GM12878 (cell line): ENCODE data around the gene UBR7. TPM values are rescaled to one million over a fixed set of nuclear protein-coding genes. Genes with fewer than 3 reads are reported as not detected.
"Not testable (repeated sequence)": the region's sequence is repeated elsewhere in the genome, so short reads cannot be mapped to it uniquely, and the experiment has no call there.

Experiments
- ATAC-seq: fragments of 200-7000 bp; cut with Tn5 transposase; 3 replicates; pipeline ENCODE4 v1.9.1; 2020; ENCODE audit warnings: mild to moderate bottlenecking, moderate library complexity
- BruUV-seq: library from RNA; stranded (reverse); fragments of 400-500 nt; replicated peaks from 2 replicates; lab custom pipeline; 2021; lab: Mats Ljungman, UMichigan
- CTCF ChIA-PET: fragments of 300-600 bp; sonication (Branson Sonifier 250); formaldehyde crosslinking; extraction: SDS; loops from one replicate; lab custom pipeline; 2021; ENCODE audit warnings: inconsistent platforms; lab: Yijun Ruan, JAX
- POLR2A ChIA-PET: fragments of 350-600 bp; formaldehyde crosslinking; extraction: SDS; loops from one replicate; lab custom pipeline; 2021; ENCODE audit warnings: inconsistent platforms; lab: Charles Lee
- RAD21 ChIA-PET: fragments of 300-600 bp; sonication (Branson Sonifier 250); formaldehyde crosslinking; loops from one replicate; lab custom pipeline; 2023; ENCODE audit warnings: antibody characterized with exemption; ENCODE audit not compliant: unreplicated experiment; lab: Charles Lee
- SMC1A ChIA-PET: fragments of 300-600 bp; sonication (Branson Sonifier 250); formaldehyde crosslinking; loops from one replicate; lab custom pipeline; 2023; ENCODE audit not compliant: unreplicated experiment, uncharacterized antibody; lab: Charles Lee
- DNase-seq: peaks from one replicate; pipeline ENCODE4 v3.0.0-alpha.2; 2011; ENCODE audit warnings: low read depth, low spot score
- FAIRE-seq: peaks from 3 replicates; lab custom pipeline; 2011; peaks lifted over from hg19 to GRCh38; lab: Jason Lieb, UNC
- H2AFZ ChIP-seq: 2 replicates; pipeline ENCODE4 v1.6.0; 2011; ENCODE audit warnings: low read depth, low read length, control low read depth; ENCODE audit not compliant: control insufficient read depth
- H3K27ac ChIP-seq: 2 replicates; pipeline ENCODE4 v1.5.1; 2011; ENCODE audit warnings: control low read depth; ENCODE audit not compliant: control insufficient read depth, insufficient read depth
- H3K27me3 ChIP-seq, 2 experiments: replicated peaks in 1 of 2; 2 replicates each; pipeline versions ENCODE4 v1.6.0 to v1.6.1; 2011; ENCODE audit warnings: low read length in 1 of 2; ENCODE audit not compliant: control insufficient read depth in 2 of 2, insufficient read depth in 2 of 2
- H3K36me3 ChIP-seq, 2 experiments: 2 replicates each; pipeline ENCODE4 v1.5.1; 2011; ENCODE audit warnings: low read length in 1 of 2; ENCODE audit not compliant: control insufficient read depth in 2 of 2, insufficient read depth in 2 of 2
- H3K4me1 ChIP-seq: 2 replicates; pipeline ENCODE4 v1.6.1; 2011; ENCODE audit warnings: mild to moderate bottlenecking, low read length, moderate library complexity, mixed read lengths; ENCODE audit not compliant: control insufficient read depth, insufficient read depth
- H3K4me2 ChIP-seq: 2 replicates; pipeline ENCODE4 v1.6.0; 2011; ENCODE audit warnings: control low read depth; ENCODE audit not compliant: control insufficient read depth, insufficient read depth
- H3K4me3 ChIP-seq: fragments of 200-600 bp; sonication (generic); 2 replicates; pipeline ENCODE4 v1.5.1; 2016
- H3K79me2 ChIP-seq: 2 replicates; pipeline ENCODE4 v1.6.0; 2011; ENCODE audit warnings: low read length; ENCODE audit not compliant: control insufficient read depth, insufficient read depth
- H3K9ac ChIP-seq: 2 replicates; pipeline ENCODE4 v1.8.0; 2011; ENCODE audit warnings: low read length, control low read depth, mixed read lengths; ENCODE audit not compliant: control insufficient read depth, insufficient read depth
- H3K9me3 ChIP-seq: replicated peaks from 3 replicates; pipeline ENCODE4 v1.5.1; 2011; ENCODE audit warnings: mild to moderate bottlenecking, low read length; ENCODE audit not compliant: control insufficient read depth, insufficient read depth
- H4K20me1 ChIP-seq: 2 replicates; pipeline ENCODE4 v1.6.0; 2011; ENCODE audit not compliant: control insufficient read depth, insufficient read depth
- BHLHE40 ChIP-seq, 2 experiments: fragments of 450-650 bp in 1 of 2; IDR thresholded peaks; 2 replicates each; pipeline ENCODE4 v1.6.1; 2011 to 2017; ENCODE audit warnings: low read depth in 2 of 2, borderline replicate concordance in 1 of 2, improper control_type of control experiment in 1 of 2, low read length in 1 of 2, mild to moderate bottlenecking in 1 of 2
- PAX8 ChIP-seq: fragments of 450-650 bp; IDR thresholded peaks from 2 replicates; pipeline ENCODE4 v1.6.1; 2017; ENCODE audit warnings: mild to moderate bottlenecking, moderate library complexity
- RAD51 ChIP-seq: fragments of 450-650 bp; IDR thresholded peaks from 2 replicates; pipeline ENCODE4 v1.6.1; 2016; ENCODE audit warnings: moderate library complexity, mild to moderate bottlenecking, inconsistent platforms
- RFX5 ChIP-seq: IDR thresholded peaks from 2 replicates; pipeline ENCODE4 v1.6.1; 2011; ENCODE audit warnings: low read depth, low read length, improper control_type of control experiment
- WGBS: methylation state at CpG from one replicate; pipeline ENCODE4 v1.1.6; 2016; ENCODE audit warnings: low lambda C conversion rate; ENCODE audit not compliant: insufficient replicate concordance, insufficient coverage; ENCODE audit errors: missing lambda C conversion rate; 5-methylcytosine and 5-hydroxymethylcytosine counted together
- in situ Hi-C: fragments of 300-500 bp; cut with MboI; formaldehyde crosslinking; loops from 9 replicates; pipeline ENCODE4 v1.14.3; 2018; ENCODE audit warnings: mixed read lengths
- intact Hi-C: fragments of 100-400 bp; cut with micrococcal nuclease; formaldehyde crosslinking; loops from one replicate; pipeline ENCODE4 v1.14.2; 2022; ENCODE audit not compliant: unreplicated experiment
- polyA plus RNA-seq, 11 experiments: library from polyadenylated mRNA; depleted of rRNA in 4 of 11; unstranded in 6 of 11; stranded (reverse) in 5 of 11; fragments of >200 nt; fragmentation: Nextera tagmentation in 4 of 11; fragmentation: Illumina TruSeq in 1 of 11; extraction: Ambion mirVana in 4 of 11; extraction: Trizol in 1 of 11; gene quantifications; 1 replicate in 1 of 11; 2 replicates in 10 of 11; pipeline versions ENCODE4 v1.2.1 to v1.2.3, GENCODE V29; 2011 to 2016; ENCODE audit warnings: inconsistent platforms in 2 of 11, missing spikeins in 2 of 11, low read depth in 1 of 11
- total RNA-seq, 4 experiments: library from RNA; depleted of rRNA in 3 of 4; stranded (reverse); fragments of >200 nt in 3 of 4; fragmentation: Illumina TruSeq in 1 of 4; extraction: Trizol in 1 of 4; gene quantifications; 2 replicates each; pipeline versions ENCODE4 v1.2.1 to v1.2.3, GENCODE V29; 2013 to 2021

The UBR7 gene
- total and polyA plus RNA-seq, 10 of the 15 experiments (the other 5 are each of a cell fraction or from before 2014, with no cell fraction given) = 14.3 to 85.6 (median 49.9) TPM

- no peaks in the 10 kb centered on the region for H3K36me3 ChIP-seq
- TF ChIP-seq RAD51 = peak; percentile 82
- TF ChIP-seq RFX5 = peak; percentile 96
- TF ChIP-seq BHLHE40 (IDR thresholded peaks at IDR 0.05; ENCODE audit: borderline replicate concordance in 1 of 2, low read depth in 2 of 2, low read length in 1 of 2) = peak in 1 of 2 experiments; percentile 14; a peak in 1 of 4 replicates
- no peak for TF ChIP-seq PAX8
- 67% methylated on average over 10 of the region's 10 CpGs for WGBS
- H3K79me2 ChIP-seq = no peaks in the 10 kb centered on the region
- no peaks in the 10 kb centered on the region for H4K20me1 ChIP-seq
- intact Hi-C loops (no loop called here), in situ Hi-C loops (no loop called here)
- ChIA-PET RAD21 (interaction anchor here (1.0 to 1.1 kb wide), 2 partner anchors 14 to 61 kb away, joined by 3 to 4 read pairs; no protein-coding TSS in a partner anchor), SMC1A (interaction anchor here (0.9 to 8.5 kb wide), 4 partner anchors 8 to 61 kb away, joined by 3 to 69 read pairs (median 8); partner anchors contain the start of genes LYSET and MOAP1), POLR2A (interaction anchor here (1.2 to 3.2 kb wide), 3 partner anchors 10 to 61 kb away, joined by 4 to 19 read pairs (median 5); partner anchors contain the start of genes LYSET and MOAP1), CTCF (interaction anchor here (1.3 to 5.9 kb wide), 6 partner anchors 9 to 61 kb away, joined by 3 to 47 read pairs (median 7); partner anchors contain the start of genes GON7, ITPK1 and UBR7)
- no peaks in the 10 kb centered on the region for H3K27me3 ChIP-seq
- FAIRE-seq (no peak), ATAC-seq (peak; percentile 42), DNase-seq (no peak)
- H2AFZ ChIP-seq = no peak overlapping the region
- no peak overlapping the region for H3K9ac ChIP-seq
- H3K4me1 ChIP-seq = no peaks in the 10 kb centered on the region
- no peak overlapping the region for H3K27ac ChIP-seq
- no TSS peak for BruUV-seq
- H3K9me3 ChIP-seq = no peaks in the 10 kb centered on the region
- H3K4me2 ChIP-seq = no peak overlapping the region
- H3K4me3 ChIP-seq = no peak overlapping the region
Measured at GRCh38 chr14:93173943-93174395, 33.1 kb upstream of the UBR7 start.

- ChIA-PET RAD21 (interaction anchor here (1.0 to 2.1 kb wide), 4 partner anchors 9 to 62 kb away, joined by 3 to 6 read pairs (median 5); partner anchors contain the start of genes LYSET and MOAP1), POLR2A (interaction anchor here (1.2 to 3.2 kb wide), 2 partner anchors 9 to 12 kb away, joined by 4 to 19 read pairs; partner anchors contain the start of genes LYSET and MOAP1), SMC1A (interaction anchor here (0.9 to 8.5 kb wide), 4 partner anchors 8 to 61 kb away, joined by 3 to 69 read pairs (median 8); partner anchors contain the start of genes LYSET and MOAP1), CTCF (interaction anchor here (0.5 to 5.9 kb wide), 8 partner anchors 9 to 150 kb away, joined by 3 to 47 read pairs (median 6); partner anchors contain the start of genes GON7, ITPK1 and UBR7)
- intact Hi-C loops, H4K20me1 ChIP-seq, BruUV-seq, H3K4me1 ChIP-seq, H2AFZ ChIP-seq, H3K27ac ChIP-seq, H3K9me3 ChIP-seq, H3K4me3 ChIP-seq, ATAC-seq, H3K4me2 ChIP-seq, in situ Hi-C loops, H3K36me3 ChIP-seq, FAIRE-seq, DNase-seq, H3K79me2 ChIP-seq, H3K9ac ChIP-seq, H3K27me3 ChIP-seq: not testable (repeated sequence)
- WGBS = 39% methylated on average over 5 of the region's 5 CpGs
Measured at GRCh38 chr14:93174731-93175130, 32.3 kb upstream of the UBR7 start.
